Measurements from ENCODE around the gene COASY.
A peak's percentile ranks its signal among the peaks of the same experiment; 100 is the strongest.
"Not testable (repeated sequence)": the region's sequence is repeated elsewhere in the genome, so short reads cannot be mapped to it uniquely, and the experiment has no call there.

The COASY gene

DNA sequence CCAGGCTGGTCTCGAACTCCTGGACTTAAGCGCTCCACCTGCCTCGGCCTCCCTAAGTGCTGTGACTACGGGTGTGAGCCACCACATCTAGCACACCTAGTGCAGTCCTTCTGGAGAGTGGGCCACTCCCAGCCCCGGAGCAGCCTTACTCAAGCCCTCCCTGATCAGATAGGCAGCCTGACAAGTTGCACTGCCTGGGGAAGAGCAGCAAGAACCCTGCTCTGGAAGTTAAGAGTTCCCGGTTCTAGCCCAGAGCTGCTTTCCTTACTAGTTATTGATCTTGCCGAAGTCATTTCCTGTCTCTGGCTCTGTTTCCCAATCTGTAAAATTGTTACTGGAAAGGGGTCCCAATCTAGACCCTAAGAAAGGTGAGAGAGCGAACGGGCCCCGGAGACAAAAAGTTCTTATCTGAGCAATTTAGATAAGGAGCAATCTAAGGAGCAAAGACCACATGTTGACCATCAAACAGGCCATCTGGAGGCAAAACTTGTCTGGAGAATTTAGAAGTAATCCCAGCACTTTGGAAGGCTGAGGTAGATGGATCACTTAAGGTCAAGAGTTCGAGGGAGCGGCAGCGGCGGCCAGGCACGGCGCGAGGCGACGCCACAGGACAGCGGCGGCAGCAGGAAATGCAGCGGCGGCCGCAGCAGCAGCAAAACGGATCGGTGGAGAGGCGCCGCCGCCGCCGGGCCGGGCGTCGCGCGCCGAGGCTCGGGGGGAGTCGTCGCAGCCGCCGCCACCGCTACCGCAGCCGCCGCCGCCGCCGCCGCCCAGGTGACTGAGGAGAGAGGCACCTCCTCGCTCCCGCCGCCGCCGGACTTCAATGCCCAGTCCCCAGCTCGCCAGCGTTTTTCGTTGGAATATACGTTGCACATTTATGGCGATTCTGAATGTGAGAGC, 30.2 kb upstream of the COASY start:
- Histone ChIP-seq H3K4me3 (ENCODE audit: low read depth, low read length) (peak overlapping the region; percentile 78), H3K27ac (ENCODE audit: low read depth, low read length) (no peak overlapping the region), H2AFZ (ENCODE audit: low read length, unreplicated experiment) (peak overlapping the region; percentile 48), H3K4me1 (ENCODE audit: control insufficient read depth, insufficient read depth, low read length, unreplicated experiment) (peaks cover 10% of the 10 kb centered on the region), H3K79me2 (ENCODE audit: control insufficient read depth, insufficient read depth, low read length, unreplicated experiment) (peaks cover 3% of the 10 kb centered on the region), H3K27me3 (ENCODE audit: insufficient read depth, low read length) (no peaks in the 10 kb centered on the region), H3K36me3 (ENCODE audit: insufficient read depth, low read length) (no peaks in the 10 kb centered on the region)

DNA sequence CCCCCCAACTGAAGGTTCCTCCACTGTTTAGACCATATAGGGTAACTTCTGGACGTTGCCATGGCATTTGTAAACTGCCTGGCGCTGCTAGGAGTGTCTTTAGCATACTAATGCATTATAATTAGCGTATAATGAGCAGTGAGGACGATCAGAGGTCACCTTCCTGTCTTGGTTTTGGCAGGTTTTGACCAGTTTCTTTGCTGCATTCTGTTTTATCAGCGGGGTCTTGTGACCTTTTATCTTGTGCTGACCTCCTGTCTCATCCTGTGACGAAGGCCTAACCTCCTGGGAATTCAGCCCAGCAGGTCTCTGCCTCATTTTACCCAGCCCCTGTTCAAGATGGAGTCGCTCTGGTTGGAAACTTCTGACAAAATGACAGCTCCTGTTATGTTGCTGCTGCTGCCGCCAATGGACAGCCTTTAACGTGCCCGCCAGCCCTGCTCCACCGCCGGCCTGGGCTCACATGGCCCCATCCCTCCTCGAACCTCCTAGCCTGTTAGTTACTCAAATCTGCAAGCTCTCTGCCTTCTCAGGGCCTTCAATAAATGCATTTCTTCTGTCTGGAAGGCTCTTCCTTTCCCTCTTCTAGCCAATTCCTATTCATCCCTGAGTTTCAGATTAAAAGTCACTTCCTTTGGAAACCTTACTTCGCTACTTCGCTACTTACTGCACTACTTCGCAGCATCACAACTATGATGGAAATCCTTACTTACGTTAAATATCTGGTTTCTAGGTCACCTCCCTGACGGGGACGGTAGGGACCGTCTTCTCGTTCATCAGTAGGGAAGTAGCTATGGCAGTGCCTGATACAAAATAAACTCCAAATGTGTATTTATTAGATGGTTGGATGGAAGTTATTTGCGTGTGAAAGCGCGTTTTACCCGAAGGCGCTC, 26.5 kb upstream of the COASY start:
- H3K79me2 ChIP-seq (ENCODE audit: control insufficient read depth, insufficient read depth, low read length, unreplicated experiment), result peaks cover 14% of the 10 kb centered on the region
- peaks cover 13% of the 10 kb centered on the region for H3K4me1 ChIP-seq (ENCODE audit: control insufficient read depth, insufficient read depth, low read length, unreplicated experiment)
- H3K27me3 ChIP-seq (ENCODE audit: insufficient read depth, low read length), result no peaks in the 10 kb centered on the region
- peak overlapping the region; percentile 93 for H3K4me3 ChIP-seq (ENCODE audit: low read depth, low read length)
- H3K27ac ChIP-seq (ENCODE audit: low read depth, low read length), result peak overlapping the region; percentile 67
- peaks cover 6% of the 10 kb centered on the region; the same call in 1 of the 2 replicates for H3K36me3 ChIP-seq (ENCODE audit: insufficient read depth, low read length)
- H2AFZ ChIP-seq (ENCODE audit: low read length, unreplicated experiment), result peak overlapping the region; percentile 9

DNA sequence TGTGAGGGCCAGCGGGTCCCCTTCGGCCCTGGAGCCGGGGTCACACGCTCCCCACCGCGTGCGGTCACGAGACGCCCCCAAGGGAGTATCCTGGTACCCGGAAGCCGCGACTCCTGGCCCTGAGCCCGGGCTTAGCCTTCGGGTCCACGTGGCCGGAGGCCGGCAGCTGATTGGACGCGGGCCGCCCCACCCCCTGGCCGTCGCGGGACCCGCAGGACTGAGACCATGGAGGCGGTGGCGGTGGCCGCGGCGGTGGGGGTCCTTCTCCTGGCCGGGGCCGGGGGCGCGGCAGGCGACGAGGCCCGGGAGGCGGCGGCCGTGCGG, 25.9 kb upstream of the COASY start, which contains the start of gene NAGLU:
TSS of gene NAGLU (plus strand) at position 194 of the 324 bp plus-strand sequence. CDS start at position 226, 32 bp downstream.
- Histone ChIP-seq H3K27me3 (ENCODE audit: insufficient read depth, low read length) (no peaks in the 10 kb centered on the region), H2AFZ (ENCODE audit: low read length, unreplicated experiment) (peak within 1 kb of the TSS; percentile 87), H3K4me3 (ENCODE audit: low read depth, low read length) (peak within 1 kb of the TSS; percentile 93), H3K36me3 (ENCODE audit: insufficient read depth, low read length) (peaks cover 6% of the 10 kb centered on the region; the same call in 1 of the 2 replicates), H3K4me1 (ENCODE audit: control insufficient read depth, insufficient read depth, low read length, unreplicated experiment) (peaks cover 14% of the 10 kb centered on the region), H3K79me2 (ENCODE audit: control insufficient read depth, insufficient read depth, low read length, unreplicated experiment) (peaks cover 14% of the 10 kb centered on the region), H3K27ac (ENCODE audit: low read depth, low read length) (peak within 1 kb of the TSS; percentile 67)

DNA sequence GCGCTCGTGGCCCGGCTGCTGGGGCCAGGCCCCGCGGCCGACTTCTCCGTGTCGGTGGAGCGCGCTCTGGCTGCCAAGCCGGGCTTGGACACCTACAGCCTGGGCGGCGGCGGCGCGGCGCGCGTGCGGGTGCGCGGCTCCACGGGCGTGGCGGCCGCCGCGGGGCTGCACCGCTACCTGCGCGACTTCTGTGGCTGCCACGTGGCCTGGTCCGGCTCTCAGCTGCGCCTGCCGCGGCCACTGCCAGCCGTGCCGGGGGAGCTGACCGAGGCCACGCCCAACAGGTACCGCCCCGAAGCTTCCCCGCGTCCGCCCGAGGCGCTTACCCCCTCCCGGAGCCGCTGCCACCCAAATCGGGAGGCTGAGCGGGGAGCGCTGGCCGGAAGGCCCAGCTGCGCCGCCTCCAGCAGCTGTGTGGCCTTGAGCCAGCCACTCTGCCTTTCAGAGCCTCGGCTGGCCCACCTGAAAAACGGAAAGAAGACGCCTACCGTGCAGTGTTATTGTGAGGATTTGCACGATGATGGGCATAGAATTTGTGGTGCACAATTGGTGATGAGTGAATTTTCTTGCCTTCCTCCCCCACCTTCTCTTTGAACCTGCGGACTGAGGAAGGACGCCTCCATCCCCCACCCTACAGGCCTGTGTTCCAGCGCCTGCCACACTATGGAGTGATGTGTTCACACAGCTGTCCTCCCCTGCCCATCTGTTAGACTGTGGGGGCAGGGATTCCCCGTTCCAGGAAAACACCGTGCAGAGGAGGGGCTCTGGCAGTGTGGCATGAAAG, 25.4 kb upstream of the COASY start:
- H3K27ac ChIP-seq (ENCODE audit: low read depth, low read length), result peak overlapping the region; percentile 67
- peaks cover 20% of the 10 kb centered on the region for H3K4me1 ChIP-seq (ENCODE audit: control insufficient read depth, insufficient read depth, low read length, unreplicated experiment)
- H3K79me2 ChIP-seq (ENCODE audit: control insufficient read depth, insufficient read depth, low read length, unreplicated experiment), result peaks cover 14% of the 10 kb centered on the region
- peak overlapping the region; percentile 87 for H2AFZ ChIP-seq (ENCODE audit: low read length, unreplicated experiment)
- H3K27me3 ChIP-seq (ENCODE audit: insufficient read depth, low read length), result no peaks in the 10 kb centered on the region
- peaks cover 10% of the 10 kb centered on the region; the same call in 1 of the 2 replicates for H3K36me3 ChIP-seq (ENCODE audit: insufficient read depth, low read length)
- peak overlapping the region; percentile 93 for H3K4me3 ChIP-seq (ENCODE audit: low read depth, low read length)

DNA sequence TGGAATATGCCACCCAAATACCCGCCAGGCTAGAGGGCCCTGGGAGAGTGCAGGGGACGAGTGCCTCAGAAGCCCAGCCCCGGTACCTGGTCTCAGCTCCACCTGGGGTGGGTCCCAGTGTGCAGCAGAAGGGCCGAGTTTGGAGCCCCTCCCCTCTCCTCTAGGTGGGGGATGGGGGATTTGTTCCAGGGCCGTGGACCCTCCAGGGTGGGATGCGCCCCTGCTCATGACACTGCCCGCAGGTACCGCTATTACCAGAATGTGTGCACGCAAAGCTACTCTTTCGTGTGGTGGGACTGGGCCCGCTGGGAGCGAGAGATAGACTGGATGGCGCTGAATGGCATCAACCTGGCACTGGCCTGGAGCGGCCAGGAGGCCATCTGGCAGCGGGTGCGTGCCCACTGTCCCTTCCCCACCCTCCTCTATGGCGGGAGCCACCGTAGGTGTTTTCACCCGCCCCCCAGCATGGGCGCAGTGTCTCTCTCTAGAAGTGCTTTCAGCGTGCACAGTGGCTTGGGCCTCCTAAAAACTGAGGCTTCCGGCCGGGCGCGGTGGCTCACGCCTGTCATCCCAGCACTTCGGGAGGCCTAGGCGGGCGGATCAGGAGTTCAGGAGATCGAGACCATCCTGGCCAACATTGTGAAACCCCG, 24.7 kb upstream of the COASY start:
- Histone ChIP-seq H3K79me2 (ENCODE audit: control insufficient read depth, insufficient read depth, low read length, unreplicated experiment) (peaks cover 14% of the 10 kb centered on the region), H3K4me3 (ENCODE audit: low read depth, low read length) (peak overlapping the region; percentile 93), H3K36me3 (ENCODE audit: insufficient read depth, low read length) (peaks cover 10% of the 10 kb centered on the region; the same call in 1 of the 2 replicates), H3K27ac (ENCODE audit: low read depth, low read length) (no peak overlapping the region; the same call in 1 of the 2 replicates), H2AFZ (ENCODE audit: low read length, unreplicated experiment) (no peak overlapping the region), H3K27me3 (ENCODE audit: insufficient read depth, low read length) (no peaks in the 10 kb centered on the region), H3K4me1 (ENCODE audit: control insufficient read depth, insufficient read depth, low read length, unreplicated experiment) (peaks cover 20% of the 10 kb centered on the region)

DNA sequence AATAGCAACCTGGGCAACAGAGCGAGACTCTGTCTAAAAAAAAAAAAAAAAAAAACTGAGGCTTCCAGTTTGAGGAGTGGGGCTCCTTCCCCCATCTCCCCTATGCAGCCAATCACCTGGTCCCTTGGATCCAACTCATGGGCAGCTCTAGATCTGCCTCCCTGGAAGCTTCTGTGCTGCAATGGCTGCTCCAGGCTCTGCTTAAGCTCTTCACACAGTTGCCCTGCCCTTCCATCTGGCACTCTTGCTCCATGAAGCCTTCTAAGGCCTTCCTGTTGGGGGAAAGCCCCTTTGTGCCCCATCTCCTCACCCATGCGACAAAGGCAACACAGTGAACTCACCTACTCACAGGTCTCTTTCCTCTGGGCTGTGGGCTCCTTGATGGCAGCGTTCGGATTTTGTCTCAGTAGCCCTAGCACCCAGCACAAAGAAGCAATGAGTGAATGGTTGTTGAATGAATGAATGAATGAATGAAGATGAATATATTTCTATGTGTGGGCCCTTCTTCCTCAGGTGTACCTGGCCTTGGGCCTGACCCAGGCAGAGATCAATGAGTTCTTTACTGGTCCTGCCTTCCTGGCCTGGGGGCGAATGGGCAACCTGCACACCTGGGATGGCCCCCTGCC, 24.0 kb upstream of the COASY start:
- Histone ChIP-seq H3K27ac (ENCODE audit: low read depth, low read length) (no peak overlapping the region), H3K27me3 (ENCODE audit: insufficient read depth, low read length) (no peaks in the 10 kb centered on the region), H2AFZ (ENCODE audit: low read length, unreplicated experiment) (no peak overlapping the region), H3K36me3 (ENCODE audit: insufficient read depth, low read length) (peaks cover 10% of the 10 kb centered on the region; the same call in 1 of the 2 replicates), H3K4me3 (ENCODE audit: low read depth, low read length) (no peak overlapping the region), H3K79me2 (ENCODE audit: control insufficient read depth, insufficient read depth, low read length, unreplicated experiment) (peaks cover 14% of the 10 kb centered on the region), H3K4me1 (ENCODE audit: control insufficient read depth, insufficient read depth, low read length, unreplicated experiment) (peaks cover 20% of the 10 kb centered on the region)

DNA sequence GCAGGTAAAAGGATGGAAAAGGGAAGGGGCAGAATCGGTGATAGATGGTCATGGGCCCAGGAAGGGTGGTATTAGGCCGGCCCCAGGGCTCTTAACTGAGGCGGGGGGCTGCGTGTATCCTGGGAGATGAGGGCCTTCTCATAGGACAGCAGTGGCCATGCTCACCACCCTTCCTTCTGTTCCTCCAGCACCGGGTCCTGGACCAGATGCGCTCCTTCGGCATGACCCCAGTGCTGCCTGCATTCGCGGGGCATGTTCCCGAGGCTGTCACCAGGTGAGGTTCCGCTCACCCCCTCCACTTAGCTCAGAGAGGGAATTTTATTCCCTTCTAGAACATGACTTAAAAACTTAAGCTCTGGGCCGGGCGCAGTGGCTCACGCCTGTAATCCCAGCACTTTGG, 23.5 kb upstream of the COASY start:
- no peak overlapping the region for H3K4me3 ChIP-seq (ENCODE audit: low read depth, low read length)
- H3K4me1 ChIP-seq (ENCODE audit: control insufficient read depth, insufficient read depth, low read length, unreplicated experiment), result peaks cover 20% of the 10 kb centered on the region
- no peak overlapping the region for H3K27ac ChIP-seq (ENCODE audit: low read depth, low read length)
- H2AFZ ChIP-seq (ENCODE audit: low read length, unreplicated experiment), result no peak overlapping the region
- peaks cover 14% of the 10 kb centered on the region for H3K79me2 ChIP-seq (ENCODE audit: control insufficient read depth, insufficient read depth, low read length, unreplicated experiment)
- peaks cover 13% of the 10 kb centered on the region; the same call in 1 of the 2 replicates for H3K36me3 ChIP-seq (ENCODE audit: insufficient read depth, low read length)
- H3K27me3 ChIP-seq (ENCODE audit: insufficient read depth, low read length), result no peaks in the 10 kb centered on the region

DNA sequence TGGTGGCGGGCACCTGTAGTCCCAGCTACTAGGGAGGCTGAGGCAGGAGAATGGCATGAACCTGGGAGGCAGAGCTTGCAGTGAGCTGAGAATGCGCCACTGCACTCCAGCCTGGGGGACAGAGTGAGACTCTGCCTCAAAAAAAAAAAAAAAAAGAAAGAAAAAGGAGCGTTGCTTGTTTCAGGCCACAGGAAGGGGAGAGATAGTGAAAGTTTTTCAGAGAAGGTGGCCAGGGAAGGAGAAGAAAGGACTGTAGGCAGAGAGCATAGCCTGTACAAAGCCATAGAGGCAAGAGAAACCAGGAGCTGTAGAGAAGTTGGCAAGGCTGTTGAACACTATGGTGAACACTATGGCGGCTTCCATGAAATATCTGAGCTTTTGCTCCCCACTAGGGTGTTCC, 21.4 kb upstream of the COASY start:
- not testable (repeated sequence) for H2AFZ ChIP-seq (ENCODE audit: low read length, unreplicated experiment); H3K27ac ChIP-seq (ENCODE audit: low read depth, low read length)
- H3K36me3 ChIP-seq (ENCODE audit: insufficient read depth, low read length), result peaks cover 15% of the 10 kb centered on the region; the same call in 1 of the 2 replicates

DNA sequence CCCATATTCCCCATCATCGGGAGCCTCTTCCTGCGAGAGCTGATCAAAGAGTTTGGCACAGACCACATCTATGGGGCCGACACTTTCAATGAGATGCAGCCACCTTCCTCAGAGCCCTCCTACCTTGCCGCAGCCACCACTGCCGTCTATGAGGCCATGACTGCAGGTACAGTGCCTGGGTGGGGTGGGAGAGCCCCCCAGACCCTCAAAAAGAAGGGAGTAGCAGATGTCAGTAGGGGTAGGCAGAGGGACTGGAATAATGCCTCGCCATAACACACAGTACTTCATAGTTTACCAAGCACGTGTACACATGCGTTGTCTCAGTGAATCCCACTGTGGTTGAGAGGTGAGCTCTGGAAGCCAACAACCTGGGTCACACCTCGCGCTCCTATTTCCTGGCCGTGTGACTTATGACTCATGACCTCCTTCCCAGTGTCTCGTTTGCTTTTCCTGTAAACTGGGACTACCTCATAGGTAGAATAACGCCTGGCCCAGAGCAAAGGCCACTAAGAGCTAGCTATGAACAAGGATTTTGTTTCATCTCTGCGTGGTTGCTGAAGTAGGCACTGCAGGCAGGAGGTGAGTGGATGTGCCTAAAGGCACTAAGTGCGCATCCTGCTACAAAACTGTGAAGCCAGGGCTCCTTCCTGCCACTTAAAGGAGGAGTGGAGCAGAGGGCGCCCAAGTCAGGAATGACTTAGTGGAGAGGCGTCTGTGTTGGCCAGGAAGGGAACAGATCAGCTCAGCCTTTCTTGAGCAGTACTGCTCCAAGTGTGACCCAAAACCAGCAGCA, 20.7 kb upstream of the COASY start:
- Histone ChIP-seq H3K27me3 (ENCODE audit: insufficient read depth, low read length) (no peaks in the 10 kb centered on the region), H3K79me2 (ENCODE audit: control insufficient read depth, insufficient read depth, low read length, unreplicated experiment) (peaks cover 14% of the 10 kb centered on the region), H3K4me1 (ENCODE audit: control insufficient read depth, insufficient read depth, low read length, unreplicated experiment) (peaks cover 13% of the 10 kb centered on the region), H3K27ac (ENCODE audit: low read depth, low read length) (no peak overlapping the region), H2AFZ (ENCODE audit: low read length, unreplicated experiment) (no peak overlapping the region), H3K4me3 (ENCODE audit: low read depth, low read length) (no peak overlapping the region), H3K36me3 (ENCODE audit: insufficient read depth, low read length) (peaks cover 15% of the 10 kb centered on the region; the same call in 1 of the 2 replicates)

More for the DNA sequence above, 21.4 kb upstream of the COASY start:
- H3K4me3 ChIP-seq (ENCODE audit: low read depth, low read length); H3K27me3 ChIP-seq (ENCODE audit: insufficient read depth, low read length): not testable (repeated sequence)
- Histone ChIP-seq H3K79me2 (ENCODE audit: control insufficient read depth, insufficient read depth, low read length, unreplicated experiment) (peaks cover 14% of the 10 kb centered on the region), H3K4me1 (ENCODE audit: control insufficient read depth, insufficient read depth, low read length, unreplicated experiment) (peaks cover 16% of the 10 kb centered on the region)

All from ACC112 (cell line).